Common myeloid progenitor, CD34-positive (primary cell): ENCODE measurements around the gene SNX1.

Experiments used
- CTCF ChIA-PET: fragments of 350-600 bp; sonication (Branson Sonifier 250); formaldehyde crosslinking; loops from one replicate; lab custom pipeline; 2021; ENCODE audit warnings: antibody characterized with exemption; lab: Charles Lee
- POLR2A ChIA-PET: fragments of 350-600 bp; sonication (Branson Sonifier 250); formaldehyde crosslinking; loops from one replicate; lab custom pipeline; 2021; ENCODE audit warnings: antibody characterized with exemption; lab: Charles Lee
- DNase-seq, 3 donors: peaks; one replicate each; pipeline versions ENCODE4 v3.0.0 to v3.0.0-alpha.2; 2013
- H3K27ac ChIP-seq, 2 experiments: 1 replicate in 1 of 2; 2 replicates in 1 of 2; pipeline ENCODE4 v1.7.0; 2013; ENCODE audit warnings: inconsistent platforms in 2 of 2, low read length in 2 of 2, mild to moderate bottlenecking in 2 of 2, low read depth in 1 of 2, moderate library complexity in 1 of 2; ENCODE audit not compliant: severe bottlenecking in 2 of 2, insufficient read depth in 1 of 2, poor library complexity in 1 of 2
- H3K27me3 ChIP-seq, 5 experiments: replicated peaks in 2 of 5; 1 replicate in 3 of 5; 2 replicates in 2 of 5; pipeline versions ENCODE4 v1.6.1 to v1.7.0; 2013; ENCODE audit warnings: low read length in 4 of 5, mild to moderate bottlenecking in 2 of 5, moderate library complexity in 2 of 5, inconsistent platforms in 1 of 5; ENCODE audit not compliant: insufficient read depth in 5 of 5, control insufficient read depth in 4 of 5
- H3K36me3 ChIP-seq, 4 experiments: 1 replicate in 2 of 4; 2 replicates in 2 of 4; pipeline versions ENCODE4 v1.6.1 to v1.7.0; 2013; ENCODE audit warnings: low read length in 3 of 4, control low read depth in 1 of 4, mild to moderate bottlenecking in 1 of 4; ENCODE audit not compliant: control insufficient read depth in 4 of 4, insufficient read depth in 4 of 4
- H3K4me1 ChIP-seq, 4 experiments: 1 replicate in 3 of 4; 2 replicates in 1 of 4; pipeline versions ENCODE4 v1.6.1 to v1.7.1; 2013; ENCODE audit warnings: low read length in 3 of 4, mild to moderate bottlenecking in 3 of 4, control low read depth in 1 of 4, inconsistent platforms in 1 of 4, moderate library complexity in 1 of 4; ENCODE audit not compliant: control insufficient read depth in 4 of 4, insufficient read depth in 4 of 4; ENCODE audit errors: control extremely low read depth in 1 of 4
- H3K4me3 ChIP-seq, 7 experiments: 1 replicate in 4 of 7; 2 replicates in 3 of 7; pipeline versions ENCODE4 v1.5.1 to v1.7.0; 2013; ENCODE audit warnings: mild to moderate bottlenecking in 7 of 7, low read length in 6 of 7, moderate library complexity in 6 of 7, inconsistent platforms in 2 of 7, low read depth in 2 of 7, control low read depth in 1 of 7; ENCODE audit not compliant: insufficient read depth in 4 of 7, control insufficient read depth in 1 of 7; ENCODE audit errors: extremely low read depth in 1 of 7
- H3K9me3 ChIP-seq, 5 experiments: 1 replicate in 4 of 5; 2 replicates in 1 of 5; pipeline versions ENCODE4 v1.6.1 to v1.7.1; 2013; ENCODE audit warnings: low read length in 4 of 5, mild to moderate bottlenecking in 2 of 5, inconsistent platforms in 1 of 5, low read depth in 1 of 5, moderate library complexity in 1 of 5; ENCODE audit not compliant: control insufficient read depth in 4 of 5, insufficient read depth in 2 of 5; ENCODE audit errors: control extremely low read depth in 1 of 5
- WGBS: methylation state at CpG from one replicate; pipeline ENCODE4 v1.1.5; 2013; ENCODE audit not compliant: insufficient coverage; 5-methylcytosine and 5-hydroxymethylcytosine counted together

Gene SNX1

DNA sequence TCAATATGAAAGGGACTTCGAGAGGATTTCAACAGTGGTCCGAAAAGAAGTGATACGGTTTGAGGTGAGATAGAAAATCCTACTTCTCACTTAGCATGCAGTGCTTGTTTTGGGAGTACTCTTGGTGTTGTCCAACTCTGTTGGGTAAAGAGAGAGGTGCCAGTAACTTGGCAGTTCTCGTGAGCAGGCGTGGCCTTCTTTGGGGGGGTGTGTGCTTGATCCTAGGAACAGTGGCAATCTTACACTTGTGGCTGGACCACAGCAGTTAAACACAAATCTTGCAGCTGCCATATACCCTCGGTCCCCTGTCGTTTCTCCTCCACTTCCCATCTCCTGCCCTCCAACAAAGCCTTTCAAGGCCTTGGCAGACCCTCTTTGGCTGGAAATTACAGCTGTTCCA lies 40.6 kb downstream of the SNX1 start:
- Histone ChIP-seq H3K4me3 (no peak overlapping the region), H3K4me1 (no peaks in the 10 kb centered on the region), H3K27me3 (no peaks in the 10 kb centered on the region), H3K9me3 (no peaks in the 10 kb centered on the region), H3K36me3 (peaks cover 34 to 74% (median 62%) of the 10 kb centered on the region in 4 experiments), H3K27ac (no peak overlapping the region)
- DNase-seq, result no peak
- 97% methylated on average over 4 of the region's 7 CpGs for WGBS
- ChIA-PET POLR2A (no interaction called here), CTCF (interaction anchor here (0.6 to 1.9 kb wide), 3 partner anchors 8 to 888 kb away, joined by 3 to 7 read pairs (median 6); no protein-coding TSS in a partner anchor)

GRCh38 chr15:64137226-64137833 lies 41.5 kb downstream of the SNX1 start:
- peaks cover 26 to 70% (median 56%) of the 10 kb centered on the region in 4 experiments for H3K36me3 ChIP-seq
- CTCF ChIA-PET, result interaction anchor here (1.4 to 1.9 kb wide), 2 partner anchors 17 to 18 kb away, joined by 4 to 7 read pairs; no protein-coding TSS in a partner anchor
- 89% methylated on average over 6 of the region's 8 CpGs for WGBS
- DNase-seq, result peak in 1 of 3 donors; percentile 14
- H3K27ac ChIP-seq, result no peak overlapping the region
- no peak overlapping the region for H3K4me3 ChIP-seq
- H3K9me3 ChIP-seq, result no peaks in the 10 kb centered on the region
- no peaks in the 10 kb centered on the region for H3K27me3 ChIP-seq
- POLR2A ChIA-PET, result no interaction called here
- H3K4me1 ChIP-seq, result no peaks in the 10 kb centered on the region

- H3K36me3 ChIP-seq, result peaks cover 29 to 70% (median 55%) of the 10 kb centered on the region in 4 experiments
- no peak overlapping the region for H3K27ac ChIP-seq
- no peak for DNase-seq
- POLR2A ChIA-PET, result no interaction called here
- no peak overlapping the region for H3K4me3 ChIP-seq
- H3K9me3 ChIP-seq, result no peaks in the 10 kb centered on the region
- H3K4me1 ChIP-seq, result no peaks in the 10 kb centered on the region
- 98% methylated on average over 3 of the region's 4 CpGs for WGBS
- CTCF ChIA-PET, result interaction anchor here (1.4 to 1.9 kb wide), 2 partner anchors 16 to 19 kb away, joined by 4 to 7 read pairs; no protein-coding TSS in a partner anchor
- H3K27me3 ChIP-seq, result no peaks in the 10 kb centered on the region
Measured at GRCh38 chr15:64138331-64138941, 42.7 kb downstream of the SNX1 start.

- H3K36me3 ChIP-seq, result peaks cover 13 to 62% (median 38%) of the 10 kb centered on the region in 4 experiments
- no peak overlapping the region for H3K27ac ChIP-seq
- no peaks in the 10 kb centered on the region for H3K27me3 ChIP-seq
- WGBS, result 97% methylated on average over 7 of the region's 8 CpGs
- no peaks in the 10 kb centered on the region for H3K4me1 ChIP-seq
- CTCF ChIA-PET, result interaction anchor here (2.0 to 3.3 kb wide), 2 partner anchors 8 to 12 kb away, joined by 4 to 23 read pairs; no protein-coding TSS in a partner anchor
- no peaks in the 10 kb centered on the region for H3K9me3 ChIP-seq
- H3K4me3 ChIP-seq, result no peak overlapping the region
- DNase-seq, result no peak
- POLR2A ChIA-PET, result no interaction called here
Measured at GRCh38 chr15:64141798-64142512, 46.2 kb downstream of the SNX1 start.

- Histone ChIP-seq H3K9me3 (no peaks in the 10 kb centered on the region), H3K36me3 (peaks cover 11 to 49% (median 26%) of the 10 kb centered on the region in 4 experiments), H3K4me1 (no peaks in the 10 kb centered on the region), H3K4me3 (no peak overlapping the region), H3K27ac (no peak overlapping the region), H3K27me3 (no peaks in the 10 kb centered on the region)
- no peak for DNase-seq
- ChIA-PET POLR2A (interaction anchor here (0.6 kb wide), 1 partner anchor 271 kb away, joined by 4 read pairs; no protein-coding TSS in a partner anchor), CTCF (interaction anchor here (3.3 kb wide), 1 partner anchor 11 kb away, joined by 23 read pairs; no protein-coding TSS in a partner anchor)
- WGBS, result 97% methylated on average over 4 of the region's 6 CpGs
Measured at GRCh38 chr15:64143276-64143675, 47.5 kb downstream of the SNX1 start.

DNA sequence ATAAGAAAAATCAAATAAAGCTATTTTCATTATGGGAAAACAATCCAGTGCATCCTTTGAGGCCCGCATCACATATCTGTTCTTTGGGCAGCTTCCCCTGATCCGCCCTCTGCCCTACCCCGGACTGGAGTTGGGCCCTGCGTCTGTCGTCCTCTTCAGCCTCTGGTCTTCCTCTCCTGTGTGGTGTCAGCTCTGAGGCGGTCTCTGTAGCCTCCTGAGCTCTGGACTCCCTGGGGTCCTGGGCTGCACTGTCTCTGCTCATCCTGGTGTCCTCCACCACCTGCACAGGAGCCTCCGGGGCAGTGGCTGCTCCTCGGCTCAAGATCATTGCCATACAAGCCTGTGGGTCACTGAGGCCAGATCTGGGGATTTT lies 48.4 kb downstream of the SNX1 start:
- CTCF ChIA-PET, result interaction anchor here (1.1 to 3.3 kb wide), 3 partner anchors 8 to 12 kb away, joined by 3 to 23 read pairs (median 6); no protein-coding TSS in a partner anchor
- Histone ChIP-seq H3K9me3 (no peaks in the 10 kb centered on the region), H3K4me3 (no peak overlapping the region), H3K27ac (no peak overlapping the region), H3K27me3 (no peaks in the 10 kb centered on the region), H3K36me3 (peaks cover 11 to 43% (median 22%) of the 10 kb centered on the region in 4 experiments), H3K4me1 (no peaks in the 10 kb centered on the region)
- POLR2A ChIA-PET, result no interaction called here
- DNase-seq, result no peak
- WGBS, result 95% methylated on average over 8 of the region's 8 CpGs
